ENCODE data around the gene SBK1.
"Not testable (repeated sequence)": the region's sequence is repeated elsewhere in the genome, so short reads cannot be mapped to it uniquely, and the experiment has no call there.

SBK1 gene

DNA sequence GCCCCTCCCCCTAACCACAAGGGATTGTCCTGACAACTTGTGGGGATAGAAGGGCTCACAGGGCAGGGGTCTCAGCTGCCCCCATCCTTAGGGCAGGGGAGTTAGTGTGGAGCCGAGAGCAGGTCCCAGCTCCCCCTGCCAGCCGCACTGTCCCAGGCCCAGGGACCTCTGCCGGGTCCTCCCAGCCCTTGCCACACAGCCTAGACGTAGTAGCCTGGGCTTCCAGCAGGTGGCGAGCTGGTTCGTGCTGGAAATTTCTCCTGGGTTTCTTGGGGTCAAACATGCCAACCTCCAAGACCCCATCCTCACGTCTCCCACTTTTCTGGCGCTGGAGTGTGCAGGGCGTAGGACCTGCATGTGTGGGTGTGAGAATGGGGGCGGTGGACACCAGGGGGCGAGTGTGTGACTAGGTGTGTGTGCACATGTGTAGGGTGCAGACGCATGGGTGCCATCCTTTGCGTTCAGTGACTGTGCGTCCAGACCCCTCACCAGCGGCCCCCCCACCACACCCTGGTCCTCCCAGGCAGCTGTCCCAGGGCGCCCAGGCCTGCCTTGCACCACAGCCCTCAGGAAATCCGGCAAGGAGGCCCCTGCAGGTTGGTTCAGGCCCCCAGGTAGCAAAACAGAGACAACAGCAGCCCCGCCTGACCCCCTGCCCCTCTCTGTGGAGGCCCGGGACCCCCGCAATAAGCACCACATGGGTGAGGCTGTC is 29.5 kb downstream of the SBK1 start:
- peak; percentile 56 for TF ChIP-seq CTCF (IDR thresholded peaks at IDR 0.05; ENCODE audit: extremely low read depth, missing control alignments)
- DNase-seq (ENCODE audit: low spot score), result peak; percentile 80

GRCh38 chr16:28324235-28324886 is 32.0 kb downstream of the SBK1 start:
- TF ChIP-seq CTCF (IDR thresholded peaks at IDR 0.05; ENCODE audit: extremely low read depth, missing control alignments), result no peak
- DNase-seq (ENCODE audit: low spot score), result no peak

DNA sequence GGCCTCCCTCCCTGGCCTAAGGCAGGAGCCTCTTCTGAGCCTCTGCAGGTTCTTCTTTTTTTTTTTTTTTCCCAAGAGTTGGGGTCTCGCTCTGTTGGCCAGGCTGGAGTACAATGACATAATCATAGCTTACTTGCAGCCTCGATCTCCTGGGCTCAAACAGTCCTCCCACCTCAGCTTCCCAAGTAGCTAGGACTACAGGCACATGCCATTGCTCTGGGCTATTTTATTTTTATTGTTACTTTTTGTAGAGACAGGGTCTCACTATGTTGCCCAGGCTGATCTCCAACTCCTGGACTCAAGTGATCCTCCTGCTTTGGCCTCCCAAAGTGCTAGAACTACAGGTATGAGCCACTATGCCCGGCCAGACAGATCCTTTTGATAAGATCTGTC is 32.6 kb downstream of the SBK1 start:
- DNase-seq (ENCODE audit: low spot score), result no peak
- TF ChIP-seq CTCF (IDR thresholded peaks at IDR 0.05; ENCODE audit: extremely low read depth, missing control alignments), result no peak

GRCh38 chr16:28326881-28327610 is 34.7 kb downstream of the SBK1 start:
- peak; percentile 85 for TF ChIP-seq CTCF (IDR thresholded peaks at IDR 0.05; ENCODE audit: extremely low read depth, missing control alignments)
- peak; percentile 86 for DNase-seq (ENCODE audit: low spot score)

- DNase-seq (ENCODE audit: low spot score), result not testable (repeated sequence)
These were observed 37.9 kb downstream of the SBK1 start for GRCh38 chr16:28330232-28330631.

GRCh38 chr16:28330981-28331380 is 38.7 kb downstream of the SBK1 start:
- DNase-seq (ENCODE audit: low spot score), result not testable (repeated sequence)

- not testable (repeated sequence) for DNase-seq (ENCODE audit: low spot score)
These were observed 40.3 kb downstream of the SBK1 start for GRCh38 chr16:28332632-28333031.

DNA sequence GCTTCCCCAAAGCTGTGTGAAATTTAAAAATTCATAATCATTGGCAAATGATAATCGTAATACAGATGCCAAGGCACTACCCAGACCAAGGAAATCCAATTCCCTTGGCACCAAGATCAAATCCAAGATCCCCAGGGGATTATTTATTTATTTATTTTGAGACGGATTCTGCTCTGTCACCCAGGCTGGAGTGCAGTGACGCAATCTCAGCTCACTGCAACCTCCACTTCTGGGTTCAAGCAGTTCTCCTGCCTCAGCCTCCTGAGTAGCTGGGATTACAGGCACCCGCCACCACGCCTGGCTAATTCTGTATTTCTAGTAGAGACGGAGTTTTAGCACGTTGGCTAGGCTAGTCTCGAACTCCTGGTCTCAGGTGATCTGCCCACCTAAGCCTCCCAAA is 43.4 kb downstream of the SBK1 start:
- not testable (repeated sequence) for DNase-seq (ENCODE audit: low spot score)

DNA sequence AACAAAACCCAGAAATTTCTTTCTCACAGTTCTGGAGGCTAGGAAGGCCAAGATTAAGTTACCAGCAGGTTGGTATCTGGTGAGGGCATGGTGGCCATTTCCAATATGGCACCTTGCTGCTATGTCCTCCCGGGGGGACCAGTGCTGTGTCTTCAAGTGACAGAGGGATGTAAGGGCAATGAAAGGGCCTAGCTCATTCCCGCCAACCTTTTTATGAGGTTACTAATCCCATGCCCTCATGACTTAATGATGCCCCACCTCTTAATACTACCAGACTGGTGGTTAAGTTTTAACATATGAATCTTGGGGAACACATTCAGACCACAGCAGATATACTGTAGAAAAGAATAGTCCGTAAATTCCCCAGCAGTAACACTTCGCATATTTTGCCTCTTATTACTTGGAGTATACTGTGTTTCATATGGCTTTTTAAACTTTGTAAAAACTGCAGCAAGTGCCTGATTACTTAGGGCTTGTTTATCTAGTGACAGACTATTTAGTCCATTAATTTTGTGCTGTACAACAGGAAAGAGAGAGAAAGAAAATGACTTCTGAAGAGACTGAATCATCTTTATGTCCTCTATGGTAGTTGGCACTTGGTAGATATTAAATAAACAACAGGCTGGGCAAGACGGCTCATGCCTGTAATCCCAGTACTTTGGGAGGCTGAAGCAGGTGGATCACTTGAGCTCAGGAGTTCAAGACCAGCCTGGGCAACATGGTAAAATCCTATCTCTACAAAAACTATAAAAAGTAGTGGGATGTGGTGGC is 44.8 kb downstream of the SBK1 start:
- DNase-seq (ENCODE audit: low spot score), result not testable (repeated sequence)

GRCh38 chr16:28338230-28338629 is 45.9 kb downstream of the SBK1 start:
- not testable (repeated sequence) for DNase-seq (ENCODE audit: low spot score)

- DNase-seq (ENCODE audit: low spot score), result not testable (repeated sequence)
These were observed 70.3 kb downstream of the SBK1 start for GRCh38 chr16:28362600-28362999.

DNA sequence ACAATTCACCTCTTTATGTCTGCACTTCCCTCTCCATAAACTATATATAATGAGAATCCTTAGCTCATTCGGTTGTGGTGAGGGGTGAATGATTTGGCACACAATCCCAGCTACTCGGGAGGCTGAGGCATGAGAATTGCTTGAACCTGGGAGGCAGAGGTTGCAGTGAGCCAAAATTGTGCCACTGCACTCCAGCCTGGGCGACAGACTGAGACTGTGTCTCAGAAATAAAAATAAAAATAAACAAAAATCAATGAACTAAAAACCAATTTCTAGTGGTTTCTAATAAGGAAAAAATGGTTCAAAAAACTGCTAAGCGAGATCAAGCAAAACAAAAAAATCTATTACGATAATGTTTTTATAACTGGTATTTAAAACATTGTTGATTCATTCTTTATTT is 71.1 kb downstream of the SBK1 start, which contains the start of gene NPIPB6:
NPIPB6 (minus strand) TSS at position 101 of the 400 bp plus-strand sequence. CDS start 686 bp downstream, outside the sequence.
- not testable (repeated sequence) for DNase-seq (ENCODE audit: low spot score)

DNA sequence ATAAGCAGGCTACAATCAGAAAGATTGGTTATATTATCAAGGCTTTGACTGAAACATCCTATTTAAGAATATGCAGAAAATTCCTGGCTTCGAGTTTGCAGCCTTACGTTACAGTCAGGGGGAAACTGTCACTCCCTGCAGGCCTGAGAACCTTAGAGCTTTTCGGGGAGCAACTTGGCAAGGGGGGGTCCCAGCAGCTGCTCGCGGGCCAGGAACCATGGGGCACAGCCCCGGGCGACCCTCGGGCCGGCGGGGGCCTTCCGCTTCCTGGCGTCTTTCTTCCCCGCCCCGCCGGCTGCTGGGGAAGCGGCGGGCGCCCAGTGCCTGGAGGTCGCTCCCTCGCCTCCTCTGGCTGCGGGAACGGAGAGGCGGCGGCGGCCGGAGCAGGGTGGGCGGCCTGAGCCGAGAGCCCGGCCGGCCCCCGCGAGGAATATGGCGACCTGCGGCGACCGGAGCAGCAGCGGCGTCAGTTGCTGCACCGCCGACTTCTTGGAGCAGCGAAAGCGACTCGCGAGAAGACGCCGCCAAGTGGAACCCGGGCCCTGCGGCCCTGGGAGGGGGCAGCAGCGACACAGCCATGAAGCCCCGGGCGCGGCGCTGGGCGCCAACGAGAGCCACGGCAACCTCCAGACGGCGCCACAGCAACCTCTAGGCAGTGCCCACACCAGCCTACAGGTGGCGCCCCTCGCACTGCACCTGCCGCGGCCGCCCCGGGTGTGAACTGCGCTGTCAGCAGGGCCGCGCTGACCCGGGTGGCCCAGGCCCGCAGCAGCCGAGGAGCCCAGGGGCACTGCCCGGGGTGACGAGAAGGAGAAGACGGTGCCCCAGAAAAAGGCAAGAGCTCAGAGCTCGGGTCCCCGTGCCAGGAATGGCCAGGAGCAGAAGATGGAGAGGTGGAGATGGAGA is 72.2 kb downstream of the SBK1 start:
- not testable (repeated sequence) for DNase-seq (ENCODE audit: low spot score)

DNA sequence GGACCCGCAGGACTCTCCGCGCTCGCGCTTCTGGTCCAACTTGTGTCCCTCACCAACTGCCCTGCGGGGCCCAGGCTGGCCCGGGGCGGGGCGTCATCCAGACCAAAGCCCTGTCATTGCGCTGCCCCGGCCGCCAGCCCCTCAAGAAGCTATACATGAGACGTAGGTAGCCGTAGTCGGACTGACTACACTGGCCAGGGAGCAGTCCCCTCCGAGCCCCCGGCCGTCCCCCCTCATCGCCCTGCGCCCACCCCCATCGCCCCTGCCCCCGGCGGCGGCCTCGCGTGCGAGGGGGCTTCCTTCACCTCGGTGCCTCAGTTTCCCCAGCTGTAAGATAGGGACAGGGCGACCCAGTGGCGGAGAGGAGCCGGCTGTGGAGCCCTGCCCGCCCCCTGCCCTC is 75.6 kb downstream of the SBK1 start:
- not testable (repeated sequence) for DNase-seq (ENCODE audit: low spot score)

Measured in GM20000 (cell line).